ENCODE measurements around the gene CLPSL2.

Gene CLPSL2

DNA sequence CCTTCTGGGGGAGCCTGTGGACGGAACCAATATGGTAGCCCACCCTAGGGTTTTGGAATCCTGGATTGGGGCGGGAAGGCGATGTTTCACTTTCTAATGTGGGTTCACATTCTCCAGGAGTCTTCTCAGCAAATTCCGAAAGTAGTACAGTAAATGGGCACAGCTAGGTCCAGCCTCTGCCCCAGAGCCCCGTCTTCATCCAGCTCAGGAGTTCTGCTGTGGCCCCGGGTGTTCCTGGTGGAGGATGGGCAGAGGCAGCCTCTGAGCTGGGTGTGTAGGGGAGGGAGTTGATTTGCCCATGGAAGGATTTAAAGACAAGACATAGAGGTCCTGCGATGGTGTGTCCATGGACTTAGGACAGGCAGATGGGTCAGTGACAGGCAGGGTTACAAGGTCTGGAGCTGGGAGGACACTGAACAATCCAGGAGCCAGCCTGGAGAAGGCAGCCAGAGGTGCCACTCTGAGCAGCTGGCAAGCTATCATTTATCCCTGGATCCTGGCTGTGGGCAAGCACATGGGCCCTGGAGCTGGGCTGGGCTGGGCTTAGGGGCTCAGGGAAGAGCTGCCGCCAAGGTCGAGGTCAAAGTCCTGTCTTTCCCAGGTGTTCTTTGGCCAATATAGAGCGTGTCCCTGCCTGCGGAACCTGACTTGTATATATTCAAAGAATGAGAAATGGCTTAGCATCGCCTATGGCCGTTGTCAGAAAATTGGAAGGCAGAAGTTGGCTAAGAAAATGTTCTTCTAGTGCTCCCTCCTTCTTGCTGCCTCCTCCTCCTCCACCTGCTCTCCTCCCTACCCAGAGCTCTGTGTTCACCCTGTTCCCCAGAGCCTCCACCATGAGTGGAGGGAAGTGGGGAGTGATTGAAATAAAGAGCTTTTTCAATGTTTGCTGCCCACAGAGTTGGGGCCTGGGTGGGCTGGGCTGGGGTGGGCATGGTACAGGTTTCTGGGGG, 11.1 kb downstream of the CLPSL2 start:
- DNase-seq (ENCODE audit: low read depth, low spot score): no peak

DNA sequence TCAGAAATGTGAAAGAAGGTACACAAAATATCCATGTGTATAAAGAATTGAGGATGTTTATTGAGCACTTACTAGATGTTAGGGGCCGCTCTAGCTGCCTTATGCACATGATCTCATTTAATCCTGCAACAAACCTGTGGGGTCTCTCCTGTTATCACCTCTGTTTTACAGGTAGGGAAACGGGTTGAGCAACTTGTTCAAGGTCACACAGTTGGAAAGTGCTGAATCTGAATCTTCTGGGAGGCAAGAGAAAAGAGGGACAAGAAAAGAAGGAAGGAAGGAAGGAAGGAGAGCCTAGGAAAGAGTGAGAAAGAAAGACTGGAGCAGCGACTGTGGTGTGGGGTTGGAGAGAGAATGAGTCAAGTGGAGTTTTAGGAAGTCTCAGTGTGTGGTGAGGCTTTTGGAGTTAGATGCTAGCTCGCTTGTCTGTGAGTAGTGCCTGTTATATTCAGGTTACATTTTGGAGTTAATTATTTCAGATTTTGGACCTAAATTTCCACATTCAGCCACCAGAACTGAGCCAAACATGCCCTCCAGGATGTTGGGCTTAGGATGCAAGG, 12.1 kb downstream of the CLPSL2 start:
- DNase-seq (ENCODE audit: low read depth, low spot score): no peak

- DNase-seq (ENCODE audit: low read depth, low spot score): no peak
These were observed 14.3 kb downstream of the CLPSL2 start for GRCh38 chr6:35790683-35791082.

GRCh38 chr6:35794536-35795452, 18.4 kb downstream of the CLPSL2 start:
- DNase-seq (ENCODE audit: low read depth, low spot score): no peak

DNA sequence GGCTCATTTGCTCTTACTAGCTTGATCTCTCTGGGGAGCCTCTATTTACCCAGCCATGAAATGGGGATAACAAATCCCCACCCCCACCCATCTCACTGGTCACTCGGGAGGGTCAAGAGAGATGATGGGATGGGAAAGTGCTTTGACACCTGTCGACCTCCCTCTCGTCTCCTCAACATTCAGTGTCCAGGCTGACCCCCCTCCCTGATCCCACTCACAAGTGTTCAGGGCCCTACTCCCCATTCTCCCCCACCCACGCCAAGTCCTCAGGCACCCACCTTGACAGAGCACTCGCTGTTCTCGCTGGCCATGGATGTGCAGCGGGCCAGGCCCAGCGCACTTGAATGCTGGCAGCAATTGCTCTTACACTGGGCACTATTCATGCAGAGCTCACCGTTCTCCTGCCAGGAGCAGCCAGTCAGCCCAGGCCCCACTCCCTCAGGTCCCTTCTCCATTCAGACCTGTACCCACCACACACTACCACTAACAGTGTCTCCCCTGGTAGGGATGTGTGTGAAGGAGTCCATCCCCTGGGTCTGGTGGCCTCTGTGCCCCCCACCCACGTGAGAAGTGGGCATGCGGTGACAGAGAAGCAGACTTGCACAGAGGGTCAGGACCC, 19.2 kb downstream of the CLPSL2 start:
- no peak for DNase-seq (ENCODE audit: low read depth, low spot score)

DNA sequence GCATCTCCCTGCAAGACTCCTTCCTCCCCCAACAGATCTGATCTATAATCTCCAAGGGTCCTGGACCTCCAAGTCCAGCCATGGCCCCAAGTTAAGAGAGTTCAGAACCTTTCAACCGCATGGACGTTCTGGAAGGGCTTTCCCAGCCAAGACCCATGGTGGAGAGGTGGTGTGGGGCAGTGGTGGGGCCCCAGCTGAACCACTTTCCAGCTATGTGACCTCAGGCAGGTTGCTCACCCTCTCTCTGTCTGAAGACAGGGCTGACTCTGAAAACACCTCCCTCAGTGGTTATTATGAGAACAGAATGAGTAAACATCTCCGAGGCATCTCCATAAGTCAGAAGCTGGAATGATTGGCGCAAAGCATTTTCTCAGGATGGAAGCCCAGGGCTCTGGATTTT, 19.8 kb downstream of the CLPSL2 start:
- DNase-seq (ENCODE audit: low read depth, low spot score): no peak

GRCh38 chr6:35797837-35798526, 21.6 kb downstream of the CLPSL2 start:
- peak; percentile 32 for DNase-seq (ENCODE audit: low read depth, low spot score)

DNA sequence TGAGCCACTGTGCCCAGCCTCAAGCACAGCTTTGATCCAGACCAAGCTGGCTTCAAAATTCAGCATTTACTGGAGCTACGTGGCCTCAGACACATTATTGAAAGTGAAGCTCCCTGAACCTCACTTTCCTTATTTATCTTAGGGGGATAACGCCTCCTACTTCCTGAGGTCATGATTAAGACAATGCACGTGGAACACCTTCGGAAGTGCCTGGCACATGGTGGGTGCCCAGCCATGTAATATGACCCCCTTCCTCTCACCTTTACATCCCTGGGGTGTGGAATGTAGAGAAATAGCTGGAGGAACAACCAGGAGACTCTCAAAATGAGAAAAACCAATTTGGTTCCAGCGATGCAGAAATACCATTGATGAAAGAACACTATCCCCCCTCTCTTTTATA, 22.3 kb downstream of the CLPSL2 start:
- no peak for DNase-seq (ENCODE audit: low read depth, low spot score)

GRCh38 chr6:35801148-35801547, 24.8 kb downstream of the CLPSL2 start:
- DNase-seq (ENCODE audit: low read depth, low spot score): no peak

GRCh38 chr6:35804996-35805736, 28.8 kb downstream of the CLPSL2 start, which contains the start of gene LHFPL5:
LHFPL5 (plus strand) TSS chr6:35805352; CDS start chr6:35805671, 319 bp downstream.
- peak; percentile 89 for DNase-seq (ENCODE audit: low read depth, low spot score)

GRCh38 chr6:35808688-35809087, 32.3 kb downstream of the CLPSL2 start:
- no peak for DNase-seq (ENCODE audit: low read depth, low spot score)

DNA sequence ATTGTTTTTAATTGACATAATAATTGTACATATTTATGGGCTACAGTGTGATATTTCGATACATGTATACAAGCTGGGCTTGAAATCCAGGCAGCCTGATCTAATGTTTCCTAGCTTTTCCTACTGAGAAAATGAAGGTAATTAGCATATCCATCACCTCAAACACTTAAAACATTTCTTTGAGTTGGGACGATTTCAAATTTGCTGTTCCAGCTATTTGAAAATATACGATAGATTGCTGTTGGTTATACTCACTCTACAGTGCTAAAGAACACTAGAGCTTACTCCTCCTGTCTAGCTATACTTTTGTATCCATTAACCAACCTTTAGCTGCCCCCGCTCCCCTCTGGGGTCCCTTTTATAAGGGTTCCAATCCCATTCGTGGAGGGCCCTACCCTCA, 33.4 kb downstream of the CLPSL2 start:
- DNase-seq (ENCODE audit: low read depth, low spot score): no peak

GRCh38 chr6:35810971-35811698, 34.7 kb downstream of the CLPSL2 start:
- no peak for DNase-seq (ENCODE audit: low read depth, low spot score)

DNA sequence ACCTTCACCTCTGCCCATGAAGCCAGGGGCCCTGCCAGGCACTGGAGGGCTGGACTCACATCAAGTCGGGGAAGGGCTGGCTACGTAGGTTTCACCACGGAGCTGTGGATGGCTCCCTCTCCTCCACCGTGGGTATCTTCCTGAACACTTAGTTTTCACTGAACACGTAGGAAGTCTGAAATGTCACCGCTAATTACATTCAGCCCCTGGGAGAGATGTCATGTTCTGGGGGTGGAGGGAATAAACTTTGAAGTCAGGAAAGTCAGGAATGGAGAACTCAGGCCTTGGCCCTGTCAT, 35.2 kb downstream of the CLPSL2 start:
- DNase-seq (ENCODE audit: low read depth, low spot score): no peak

DNA sequence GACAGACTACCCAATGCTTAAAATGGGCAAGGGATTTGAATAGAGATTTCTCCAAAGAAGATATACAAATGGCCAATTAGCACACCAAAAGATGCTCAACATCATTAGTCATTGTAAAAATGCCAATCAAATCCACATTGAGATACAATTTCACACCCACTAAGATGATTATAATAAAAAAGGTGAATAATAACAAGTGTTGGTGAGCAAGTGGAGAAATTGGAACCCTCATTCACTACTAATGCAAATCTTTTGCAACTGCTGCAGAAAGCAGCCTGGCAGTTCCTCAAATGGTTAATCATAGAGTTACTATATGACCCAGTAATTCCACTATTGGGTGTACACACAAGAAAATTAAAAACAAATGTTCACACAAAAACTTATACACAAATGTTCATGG, 41.1 kb downstream of the CLPSL2 start:
- DNase-seq (ENCODE audit: low read depth, low spot score): no peak

DNA sequence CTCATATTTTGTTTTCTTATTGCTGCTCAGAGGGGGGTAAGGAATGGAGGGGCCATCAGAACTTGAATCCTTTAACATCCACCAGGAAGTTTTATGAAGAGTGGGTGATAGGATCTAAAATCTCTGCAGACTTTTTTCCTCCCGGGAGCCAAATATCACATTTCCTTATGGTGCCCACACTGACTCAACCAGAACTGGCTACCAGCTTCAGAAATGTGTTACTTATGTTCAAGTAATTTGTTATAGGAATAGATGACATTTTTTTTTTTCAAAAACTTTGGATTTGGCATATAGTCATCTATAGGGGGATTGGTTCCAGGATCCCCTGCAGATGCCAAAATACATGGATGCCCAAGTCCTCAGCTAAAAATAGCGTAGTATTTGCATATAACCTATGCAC, 47.2 kb downstream of the CLPSL2 start:
- DNase-seq (ENCODE audit: low read depth, low spot score): no peak

- no peak for DNase-seq (ENCODE audit: low read depth, low spot score)
These were observed 48.3 kb downstream of the CLPSL2 start for GRCh38 chr6:35824552-35825192.
